Measurements from ENCODE around the gene CC2D2A. TPM values are rescaled to one million over a fixed set of nuclear protein-coding genes. Genes with fewer than 3 reads are reported as not detected.

The CC2D2A gene
- total RNA-seq, 1 donor from 2014 or later, result 14.0 TPM

GRCh38 chr4:15495621-15496020 is 25.9 kb downstream of the CC2D2A start:
- Histone ChIP-seq H3K9ac (ENCODE audit: low read length) (no peak overlapping the region), H4K20me1 (ENCODE audit: insufficient read depth, low read length) (no peaks in the 10 kb centered on the region), H3K9me3 (ENCODE audit: insufficient read depth, low read depth, low read length) (peaks cover 3% of the 10 kb centered on the region), H3K4me2 (ENCODE audit: low read length) (no peak overlapping the region), H3K4me1 (ENCODE audit: insufficient read depth, low read length) (no peaks in the 10 kb centered on the region), H3K79me2 (ENCODE audit: insufficient read depth, low read length) (peaks cover 9% of the 10 kb centered on the region), H2AFZ (ENCODE audit: low read depth, low read length) (no peak overlapping the region), H3K36me3 (ENCODE audit: insufficient read depth, low read length) (no peaks in the 10 kb centered on the region), H3K27ac (ENCODE audit: low read depth, low read length) (no peak overlapping the region), H3K4me3 (ENCODE audit: insufficient read depth, low read depth, low read length) (no peak overlapping the region), H3K27me3 (ENCODE audit: insufficient read depth, low read length) (no peaks in the 10 kb centered on the region)
- no peak for TF ChIP-seq EZH2 (IDR thresholded peaks at IDR 0.05; ENCODE audit: insufficient read depth, low read length)
- TF ChIP-seq, protein P1, sequence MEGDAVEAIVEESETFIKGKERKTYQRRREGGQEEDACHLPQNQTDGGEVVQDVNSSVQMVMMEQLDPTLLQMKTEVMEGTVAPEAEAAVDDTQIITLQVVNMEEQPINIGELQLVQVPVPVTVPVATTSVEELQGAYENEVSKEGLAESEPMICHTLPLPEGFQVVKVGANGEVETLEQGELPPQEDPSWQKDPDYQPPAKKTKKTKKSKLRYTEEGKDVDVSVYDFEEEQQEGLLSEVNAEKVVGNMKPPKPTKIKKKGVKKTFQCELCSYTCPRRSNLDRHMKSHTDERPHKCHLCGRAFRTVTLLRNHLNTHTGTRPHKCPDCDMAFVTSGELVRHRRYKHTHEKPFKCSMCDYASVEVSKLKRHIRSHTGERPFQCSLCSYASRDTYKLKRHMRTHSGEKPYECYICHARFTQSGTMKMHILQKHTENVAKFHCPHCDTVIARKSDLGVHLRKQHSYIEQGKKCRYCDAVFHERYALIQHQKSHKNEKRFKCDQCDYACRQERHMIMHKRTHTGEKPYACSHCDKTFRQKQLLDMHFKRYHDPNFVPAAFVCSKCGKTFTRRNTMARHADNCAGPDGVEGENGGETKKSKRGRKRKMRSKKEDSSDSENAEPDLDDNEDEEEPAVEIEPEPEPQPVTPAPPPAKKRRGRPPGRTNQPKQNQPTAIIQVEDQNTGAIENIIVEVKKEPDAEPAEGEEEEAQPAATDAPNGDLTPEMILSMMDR (IDR thresholded peaks at IDR 0.05; ENCODE audit: insufficient read depth, low read depth, low read length), result no peak
- FAIRE-seq, result no peak
- peak; percentile 39 for DNase-seq (ENCODE audit: low read depth)
- Mint-ChIP-seq H3K9me3 (ENCODE audit: unreplicated experiment) (no peaks in the 10 kb centered on the region), H3K27me3 (ENCODE audit: low read depth, unreplicated experiment) (no peaks in the 10 kb centered on the region), H3K4me3 (ENCODE audit: unreplicated experiment) (no peak overlapping the region), H3K36me3 (ENCODE audit: low read depth, unreplicated experiment) (peaks cover 12% of the 10 kb centered on the region), H3K4me1 (ENCODE audit: low read depth, unreplicated experiment) (peaks cover 11% of the 10 kb centered on the region), H3K27ac (ENCODE audit: unreplicated experiment) (no peak overlapping the region)

DNA sequence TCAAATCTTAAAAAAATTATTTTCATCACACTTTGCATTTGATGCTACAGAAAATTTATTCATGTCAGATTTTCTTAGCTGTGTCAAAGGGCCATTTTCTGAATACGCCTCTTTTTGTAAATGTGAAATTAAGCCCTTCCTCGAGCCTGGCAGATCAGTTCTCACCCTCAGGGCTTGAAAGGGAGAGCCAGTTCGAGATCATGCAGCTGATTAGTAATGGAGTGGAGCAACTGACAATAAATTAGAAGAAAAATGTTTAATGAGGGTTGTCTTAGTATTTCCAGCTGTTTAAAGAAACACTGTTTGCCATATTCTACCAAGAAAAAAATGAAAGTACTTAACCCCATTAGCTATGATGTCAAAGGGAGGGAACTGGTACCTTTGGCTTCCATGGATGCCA is 28.7 kb downstream of the CC2D2A start:
- Histone ChIP-seq H3K9ac (ENCODE audit: low read length) (no peak overlapping the region), H3K36me3 (ENCODE audit: insufficient read depth, low read length) (peaks cover under 1% of the 10 kb centered on the region), H2AFZ (ENCODE audit: low read depth, low read length) (no peak overlapping the region), H3K27me3 (ENCODE audit: insufficient read depth, low read length) (no peaks in the 10 kb centered on the region), H3K4me2 (ENCODE audit: low read length) (no peak overlapping the region), H3K4me1 (ENCODE audit: insufficient read depth, low read length) (no peaks in the 10 kb centered on the region), H3K4me3 (ENCODE audit: insufficient read depth, low read depth, low read length) (no peak overlapping the region), H3K27ac (ENCODE audit: low read depth, low read length) (no peak overlapping the region), H3K79me2 (ENCODE audit: insufficient read depth, low read length) (no peaks in the 10 kb centered on the region), H4K20me1 (ENCODE audit: insufficient read depth, low read length) (no peaks in the 10 kb centered on the region), H3K9me3 (ENCODE audit: insufficient read depth, low read depth, low read length) (peaks cover 3% of the 10 kb centered on the region)
- TF ChIP-seq, protein P1 (IDR thresholded peaks at IDR 0.05; ENCODE audit: insufficient read depth, low read depth, low read length), result no peak
- no peak for TF ChIP-seq EZH2 (IDR thresholded peaks at IDR 0.05; ENCODE audit: insufficient read depth, low read length)
- Mint-ChIP-seq H3K9me3 (ENCODE audit: unreplicated experiment) (no peaks in the 10 kb centered on the region), H3K27me3 (ENCODE audit: low read depth, unreplicated experiment) (no peaks in the 10 kb centered on the region), H3K27ac (ENCODE audit: unreplicated experiment) (no peak overlapping the region), H3K36me3 (ENCODE audit: low read depth, unreplicated experiment) (peaks cover 9% of the 10 kb centered on the region), H3K4me1 (ENCODE audit: low read depth, unreplicated experiment) (peaks cover 9% of the 10 kb centered on the region), H3K4me3 (ENCODE audit: unreplicated experiment) (no peak overlapping the region)
- FAIRE-seq, result no peak
- no peak for DNase-seq (ENCODE audit: low read depth)

DNA sequence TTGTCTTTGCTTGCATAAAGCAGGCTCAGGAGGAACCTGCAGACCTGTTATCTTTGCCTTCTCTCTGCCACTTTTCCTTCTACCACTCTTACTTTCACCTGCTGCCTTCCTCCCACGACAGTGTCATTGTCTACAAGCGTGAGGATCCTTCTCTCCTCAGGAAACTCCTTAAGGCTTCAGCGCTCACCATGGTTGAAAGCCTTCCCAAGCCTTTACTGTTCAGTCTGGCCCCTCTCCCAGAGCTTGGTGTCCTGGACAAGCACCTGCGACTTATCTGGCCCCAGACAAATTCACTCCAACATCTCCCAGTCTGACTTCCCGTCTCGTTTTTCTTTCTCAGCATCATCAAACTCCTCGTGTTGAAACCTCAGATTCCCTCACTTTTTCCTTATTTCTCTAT is 31.0 kb downstream of the CC2D2A start:
- Mint-ChIP-seq H3K36me3 (ENCODE audit: low read depth, unreplicated experiment) (peaks cover 9% of the 10 kb centered on the region), H3K27ac (ENCODE audit: unreplicated experiment) (no peak overlapping the region), H3K9me3 (ENCODE audit: unreplicated experiment) (no peaks in the 10 kb centered on the region), H3K4me1 (ENCODE audit: low read depth, unreplicated experiment) (peaks cover 4% of the 10 kb centered on the region), H3K27me3 (ENCODE audit: low read depth, unreplicated experiment) (no peaks in the 10 kb centered on the region), H3K4me3 (ENCODE audit: unreplicated experiment) (no peak overlapping the region)
- Histone ChIP-seq H3K4me1 (ENCODE audit: insufficient read depth, low read length) (no peaks in the 10 kb centered on the region), H3K9ac (ENCODE audit: low read length) (no peak overlapping the region), H2AFZ (ENCODE audit: low read depth, low read length) (no peak overlapping the region), H3K4me3 (ENCODE audit: insufficient read depth, low read depth, low read length) (no peak overlapping the region), H3K9me3 (ENCODE audit: insufficient read depth, low read depth, low read length) (peaks cover 3% of the 10 kb centered on the region), H3K4me2 (ENCODE audit: low read length) (no peak overlapping the region), H4K20me1 (ENCODE audit: insufficient read depth, low read length) (no peaks in the 10 kb centered on the region), H3K79me2 (ENCODE audit: insufficient read depth, low read length) (no peaks in the 10 kb centered on the region), H3K27ac (ENCODE audit: low read depth, low read length) (no peak overlapping the region), H3K27me3 (ENCODE audit: insufficient read depth, low read length) (no peaks in the 10 kb centered on the region), H3K36me3 (ENCODE audit: insufficient read depth, low read length) (peaks cover 3% of the 10 kb centered on the region)
- no peak for TF ChIP-seq EZH2 (IDR thresholded peaks at IDR 0.05; ENCODE audit: insufficient read depth, low read length)
- TF ChIP-seq, protein P1 (IDR thresholded peaks at IDR 0.05; ENCODE audit: insufficient read depth, low read depth, low read length), result no peak
- FAIRE-seq, result no peak
- DNase-seq (ENCODE audit: low read depth), result no peak

Measured in astrocyte (in vitro differentiated cells and primary cell).